CD4-positive, CD25-positive, alpha-beta regulatory T cell (primary cell): ENCODE results near the gene HCFC1. TPM values are rescaled to one million over a fixed set of nuclear protein-coding genes. Genes with fewer than 3 reads are reported as not detected.
A peak's percentile ranks its signal among the peaks of the same experiment; 100 is the strongest.

Experiments
- ATAC-seq, 2 donors: fragments of 150-1000 bp; cut with Tn5 transposase; one replicate each; pipeline ENCODE4 v1.10.0; 2021; ENCODE audit warnings: low read depth in 2 of 2, moderate number of reproducible peaks in 2 of 2, moderate library complexity in 1 of 2
- DNase-seq, 3 donors: peaks; one replicate each; pipeline versions ENCODE4 v3.0.0 to v3.0.0-alpha.2; 2012 to 2022; ENCODE audit warnings: mixed read lengths in 1 of 3
- H3K27ac ChIP-seq: one replicate; pipeline ENCODE4 v1.7.0; 2013; ENCODE audit warnings: mild to moderate bottlenecking, low read length; ENCODE audit not compliant: insufficient read depth, poor library complexity, severe bottlenecking
- H3K27me3 ChIP-seq: one replicate; pipeline ENCODE4 v1.7.0; 2013; ENCODE audit warnings: low read length; ENCODE audit not compliant: control insufficient read depth, insufficient read depth
- H3K36me3 ChIP-seq: one replicate; pipeline ENCODE4 v1.7.0; 2013; ENCODE audit warnings: mild to moderate bottlenecking, low read length, moderate library complexity; ENCODE audit not compliant: control insufficient read depth, insufficient read depth
- H3K4me1 ChIP-seq: 2 replicates; pipeline ENCODE4 v1.7.0; 2013; ENCODE audit warnings: mild to moderate bottlenecking, low read length; ENCODE audit not compliant: insufficient read depth, control insufficient read depth, poor library complexity, severe bottlenecking
- H3K4me3 ChIP-seq: one replicate; pipeline ENCODE4 v1.7.0; 2013; ENCODE audit warnings: low read depth, mild to moderate bottlenecking, low read length, moderate library complexity
- H3K9me3 ChIP-seq, 2 experiments: 1 replicate in 1 of 2; 2 replicates in 1 of 2; pipeline ENCODE4 v1.7.0; 2013; ENCODE audit warnings: low read length in 2 of 2, mild to moderate bottlenecking in 1 of 2, moderate library complexity in 1 of 2; ENCODE audit not compliant: control insufficient read depth in 2 of 2
- H3K27ac Mint-ChIP-seq, 3 donors: one replicate each; pipeline ENCODE4 v1.8.0; 2020 to 2022; ENCODE audit warnings: mild to moderate bottlenecking in 3 of 3, mixed read lengths in 3 of 3, moderate library complexity in 2 of 3
- H3K27me3 Mint-ChIP-seq: one replicate; pipeline ENCODE4 v1.8.0; 2022; ENCODE audit warnings: mild to moderate bottlenecking, mixed read lengths
- H3K36me3 Mint-ChIP-seq: one replicate; pipeline ENCODE4 v1.8.0; 2020; ENCODE audit warnings: mixed read lengths
- H3K4me1 Mint-ChIP-seq, 4 donors: one replicate each; pipeline ENCODE4 v1.8.0; 2020 to 2022; ENCODE audit warnings: mixed read lengths in 4 of 4, mild to moderate bottlenecking in 1 of 4
- H3K4me3 Mint-ChIP-seq, 4 donors: one replicate each; pipeline ENCODE4 v1.8.0; 2020 to 2022; ENCODE audit warnings: mild to moderate bottlenecking in 4 of 4, mixed read lengths in 4 of 4, moderate library complexity in 3 of 4
- H3K9me3 Mint-ChIP-seq, 7 donors: one replicate each; pipeline ENCODE4 v1.8.0; 2020 to 2022; ENCODE audit warnings: mixed read lengths in 7 of 7, mild to moderate bottlenecking in 3 of 7, moderate library complexity in 2 of 7
- polyA plus RNA-seq, 4 donors: library from polyadenylated mRNA; unstranded; fragments of 300-500 nt; fragmentation: Illumina TruSeq; gene quantifications; one replicate each; pipeline ENCODE4 v1.2.3, GENCODE V29; 2021
- total RNA-seq: library from RNA; stranded (reverse); gene quantifications from one replicate; pipeline ENCODE4 v1.2.3, GENCODE V29; 2022

The HCFC1 gene
- total and polyA plus RNA-seq, 5 donors from 2014 or later, result 3.0 to 71.6 (median 3.8) TPM

GRCh38 chrX:153951683-153952372, 19.8 kb downstream of the HCFC1 start:
- Mint-ChIP-seq H3K36me3 (peaks cover 23% of the 10 kb centered on the region), H3K9me3 (peaks cover 0 to 2% (median 0%) of the 10 kb centered on the region in 7 donors), H3K27ac (no peak overlapping the region), H3K4me1 (peaks cover 2 to 16% (median 8%) of the 10 kb centered on the region in 4 donors), H3K27me3 (no peaks in the 10 kb centered on the region), H3K4me3 (no peak overlapping the region)
- H3K9me3 ChIP-seq, result no peaks in the 10 kb centered on the region
- H3K4me1 ChIP-seq, result peaks cover 14% of the 10 kb centered on the region
- no peaks in the 10 kb centered on the region for H3K27me3 ChIP-seq
- H3K4me3 ChIP-seq, result no peak overlapping the region
- peaks cover 36% of the 10 kb centered on the region for H3K36me3 ChIP-seq
- H3K27ac ChIP-seq, result no peak overlapping the region
- no peak for ATAC-seq
- no peak for DNase-seq

- Histone ChIP-seq H3K4me3 (no peak overlapping the region), H3K27ac (no peak overlapping the region), H3K4me1 (peaks cover 14% of the 10 kb centered on the region), H3K9me3 (no peaks in the 10 kb centered on the region), H3K36me3 (peaks cover 25% of the 10 kb centered on the region), H3K27me3 (no peaks in the 10 kb centered on the region)
- peaks cover 17% of the 10 kb centered on the region for H3K36me3 Mint-ChIP-seq
- ATAC-seq (no peak), DNase-seq (no peak)
- H3K4me3 Mint-ChIP-seq, result no peak overlapping the region
- no peaks in the 10 kb centered on the region for H3K27me3 Mint-ChIP-seq
- peaks cover 2 to 23% (median 8%) of the 10 kb centered on the region in 4 donors for H3K4me1 Mint-ChIP-seq
- H3K9me3 Mint-ChIP-seq, result peaks cover 0 to 2% (median 0%) of the 10 kb centered on the region in 7 donors
- H3K27ac Mint-ChIP-seq, result no peak overlapping the region
Observed at GRCh38 chrX:153950127-153950526, 21.5 kb downstream of the HCFC1 start.

- Mint-ChIP-seq H3K4me1 (peaks cover 2 to 27% (median 8%) of the 10 kb centered on the region in 4 donors), H3K27ac (peak overlapping the region in 1 of 3 donors; percentile 36), H3K36me3 (peaks cover 17% of the 10 kb centered on the region), H3K9me3 (peaks cover 0 to 2% (median 0%) of the 10 kb centered on the region in 7 donors), H3K27me3 (no peaks in the 10 kb centered on the region), H3K4me3 (no peak overlapping the region)
- H3K27me3 ChIP-seq, result no peaks in the 10 kb centered on the region
- no peak for ATAC-seq
- H3K36me3 ChIP-seq, result peaks cover 25% of the 10 kb centered on the region
- no peak overlapping the region for H3K4me3 ChIP-seq
- no peaks in the 10 kb centered on the region for H3K9me3 ChIP-seq
- no peak overlapping the region for H3K27ac ChIP-seq
- no peak for DNase-seq
- peaks cover 21% of the 10 kb centered on the region for H3K4me1 ChIP-seq
Observed at GRCh38 chrX:153948847-153949805, 22.5 kb downstream of the HCFC1 start.

- peaks cover 0 to 2% (median 0%) of the 10 kb centered on the region in 7 donors for H3K9me3 Mint-ChIP-seq
- Histone ChIP-seq H3K27ac (no peak overlapping the region), H3K36me3 (peaks cover 25% of the 10 kb centered on the region), H3K9me3 (no peaks in the 10 kb centered on the region), H3K4me1 (peaks cover 25% of the 10 kb centered on the region), H3K27me3 (no peaks in the 10 kb centered on the region), H3K4me3 (no peak overlapping the region)
- H3K4me1 Mint-ChIP-seq, result peaks cover 2 to 30% (median 6%) of the 10 kb centered on the region in 4 donors
- H3K36me3 Mint-ChIP-seq, result peaks cover 17% of the 10 kb centered on the region
- no peak for ATAC-seq
- H3K4me3 Mint-ChIP-seq, result peak overlapping the region in 1 of 4 donors; percentile 69
- H3K27ac Mint-ChIP-seq, result no peak overlapping the region
- DNase-seq, result no peak
- H3K27me3 Mint-ChIP-seq, result no peaks in the 10 kb centered on the region
Observed at GRCh38 chrX:153948002-153948466, 23.6 kb downstream of the HCFC1 start.

GRCh38 chrX:153947009-153947769, 24.4 kb downstream of the HCFC1 start:
- H3K27me3 ChIP-seq, result no peaks in the 10 kb centered on the region
- Mint-ChIP-seq H3K27ac (peak overlapping the region in 2 of 3 donors; percentile 13 to 26), H3K9me3 (peaks cover 0 to 2% (median 0%) of the 10 kb centered on the region in 7 donors), H3K4me3 (peak overlapping the region in 2 of 4 donors; percentile 22 to 82), H3K36me3 (peaks cover 17% of the 10 kb centered on the region), H3K27me3 (no peaks in the 10 kb centered on the region), H3K4me1 (peaks cover 2 to 30% (median 6%) of the 10 kb centered on the region in 4 donors)
- peaks cover 25% of the 10 kb centered on the region for H3K36me3 ChIP-seq
- peak; percentile 86 for ATAC-seq
- H3K27ac ChIP-seq, result peak overlapping the region; percentile 47
- no peak overlapping the region for H3K4me3 ChIP-seq
- H3K4me1 ChIP-seq, result peaks cover 24% of the 10 kb centered on the region
- H3K9me3 ChIP-seq, result no peaks in the 10 kb centered on the region
- DNase-seq, result peak; percentile 62 to 87 (median 79)

GRCh38 chrX:153945956-153946943, 25.4 kb downstream of the HCFC1 start:
- peaks cover 14% of the 10 kb centered on the region for H3K36me3 Mint-ChIP-seq

More at GRCh38 chrX:153945956-153946943, 25.4 kb downstream of the HCFC1 start:
- ATAC-seq (no peak), DNase-seq (no peak)
- Histone ChIP-seq H3K9me3 (no peaks in the 10 kb centered on the region), H3K36me3 (peaks cover 23% of the 10 kb centered on the region), H3K4me1 (peaks cover 24% of the 10 kb centered on the region), H3K4me3 (no peak overlapping the region), H3K27me3 (no peaks in the 10 kb centered on the region), H3K27ac (no peak overlapping the region)
- H3K9me3 Mint-ChIP-seq, result peaks cover 0 to 2% (median 0%) of the 10 kb centered on the region in 7 donors
- H3K4me1 Mint-ChIP-seq, result peaks cover 2 to 32% (median 6%) of the 10 kb centered on the region in 4 donors
- peak overlapping the region in 1 of 3 donors; percentile 78 for H3K27ac Mint-ChIP-seq
- peak overlapping the region in 1 of 4 donors; percentile 50 for H3K4me3 Mint-ChIP-seq
- no peaks in the 10 kb centered on the region for H3K27me3 Mint-ChIP-seq
